Adrenal gland (tissue), 12 donors: ENCODE data around the gene TMIGD1. TPM values are rescaled to one million over a fixed set of nuclear protein-coding genes. Genes with fewer than 3 reads are reported as not detected.

Source experiments
- DNase-seq, 7 donors: peaks; one replicate each; pipeline ENCODE4 v3.0.0-alpha.2; 2019 to 2020
- H3K27ac ChIP-seq, 5 donors: fragments of 200-600 bp; sonication (generic) in 4 of 5; 1 replicate in 3 of 5; 2 replicates in 2 of 5; pipeline versions ENCODE4 v1.5.1 to v1.8.0; 2016 to 2020; ENCODE audit warnings: mild to moderate bottlenecking in 1 of 5
- H3K27me3 ChIP-seq: fragments of 200-600 bp; 2 replicates; pipeline ENCODE4 v1.8.0; 2021
- H3K36me3 ChIP-seq, 2 donors: fragments of 200-600 bp; replicated peaks in 1 of 2; 1 replicate in 1 of 2; 2 replicates in 1 of 2; pipeline versions ENCODE4 v1.5.1 to v1.8.0; 2018 to 2022
- H3K4me1 ChIP-seq, 2 donors: fragments of 200-600 bp; replicated peaks in 1 of 2; 1 replicate in 1 of 2; 2 replicates in 1 of 2; pipeline versions ENCODE4 v1.5.1 to v1.8.0; 2018 to 2021
- H3K4me3 ChIP-seq, 4 donors: fragments of 200-600 bp; sonication (generic) in 3 of 4; one replicate each; pipeline ENCODE4 v1.5.1; 2016 to 2018
- H3K9me3 ChIP-seq, 3 donors: fragments of 200-600 bp; sonication (generic) in 1 of 3; replicated peaks in 1 of 3; 1 replicate in 2 of 3; 2 replicates in 1 of 3; pipeline versions ENCODE4 v1.5.1 to v1.8.0; 2016 to 2021
- CTCF ChIP-seq, 6 experiments: fragments of 450-650 bp in 4 of 6; fragments of 200-600 bp in 2 of 6; sonication (generic) in 1 of 6; IDR thresholded peaks; 1 replicate in 5 of 6; 2 replicates in 1 of 6; pipeline versions ENCODE4 v1.5.1 to v1.8.0; 2016 to 2021; ENCODE audit warnings: antibody characterized with exemption in 6 of 6, mild to moderate bottlenecking in 2 of 6, moderate library complexity in 1 of 6
- POLR2A ChIP-seq, 2 donors: fragments of 450-650 bp; IDR thresholded peaks; one replicate each; pipeline ENCODE4 v1.6.1; 2017; ENCODE audit warnings: antibody characterized with exemption in 2 of 2, mild to moderate bottlenecking in 2 of 2, moderate library complexity in 1 of 2
- WGBS, 4 donors: extraction: QIAGEN DNeasy Blood & Tissue Kit in 2 of 4; methylation state at CpG; one replicate each; pipeline versions ENCODE4 v1.1.5 to v1.1.7; 2013 to 2017; 5-methylcytosine and 5-hydroxymethylcytosine counted together
- intact Hi-C, 2 donors: fragments of 100-400 bp; cut with DNase I; formaldehyde crosslinking; loops; one replicate each; pipeline versions ENCODE4 v1.14.1 to v1.15.0; 2022 to 2023
- polyA plus RNA-seq, 3 donors: library from polyadenylated mRNA; stranded (reverse); fragments of 200-250 nt in 2 of 3; fragments of 350-450 nt in 1 of 3; fragmentation: Illumina TruSeq in 1 of 3; extraction: RNeasy Lipid Tissue Mini Kit (QIAGEN cat#74804) in 1 of 3; gene quantifications; one replicate each; pipeline ENCODE4 v1.2.3, GENCODE V29; 2013 to 2014
- small RNA-seq, 2 donors: library from RNA; depleted of rRNA; stranded (forward); fragments of <200 nt; gene quantifications; one replicate each; pipeline ENCODE3, GENCODE V24; 2016
- total RNA-seq, 9 donors: library from RNA; depleted of rRNA in 4 of 9; stranded (reverse); fragments of >200 nt in 4 of 9; fragments of 120-200 nt in 1 of 9; fragmentation: NEBNext Ultra II Directional in 1 of 9; extraction: Animal tissue kit (Norgen Biotek cat#: 25700) in 1 of 9; gene quantifications; one replicate each; pipeline versions ENCODE4 v1.1.0 to v1.2.4, GENCODE V29; 2013 to 2023
- donor health status: healthy with polysubstance abuse.
- donor health status: Bipolar disorder and iron deficiency.
- donor health status: DM: yes; HTN: yes; CAD: no.
- donor health status: DM: no; HTN: no; CAD: no.
- donor health status: DM: no; HTN: no; CAD: no.
- donor health status: DM: yes; HTN: yes; CAD: no.

The TMIGD1 gene
- total and polyA plus RNA-seq, 12 donors, result not detected

GRCh38 chr17:30271102-30271501 is 62.8 kb downstream of the TMIGD1 start:
- H3K4me1 ChIP-seq, result peaks cover 5 to 20% of the 10 kb centered on the region in 2 donors
- TF ChIP-seq CTCF (IDR thresholded peaks at IDR 0.05) (no peak), POLR2A (IDR thresholded peaks at IDR 0.05) (no peak)
- WGBS, 4 donors, result 42 to 73% (median 49%) methylated on average over 6 of the region's 6 CpGs
- H3K9me3 ChIP-seq, result no peaks in the 10 kb centered on the region
- H3K27ac ChIP-seq, result peak overlapping the region in 2 of 5 donors; percentile 33 to 53
- DNase-seq, result peak; percentile 63 to 77 (median 74)
- no peak overlapping the region for H3K4me3 ChIP-seq
- peaks cover 0 to 48% of the 10 kb centered on the region in 2 donors for H3K36me3 ChIP-seq
- H3K27me3 ChIP-seq, result no peaks in the 10 kb centered on the region
- intact Hi-C loops, result no loop called here

DNA sequence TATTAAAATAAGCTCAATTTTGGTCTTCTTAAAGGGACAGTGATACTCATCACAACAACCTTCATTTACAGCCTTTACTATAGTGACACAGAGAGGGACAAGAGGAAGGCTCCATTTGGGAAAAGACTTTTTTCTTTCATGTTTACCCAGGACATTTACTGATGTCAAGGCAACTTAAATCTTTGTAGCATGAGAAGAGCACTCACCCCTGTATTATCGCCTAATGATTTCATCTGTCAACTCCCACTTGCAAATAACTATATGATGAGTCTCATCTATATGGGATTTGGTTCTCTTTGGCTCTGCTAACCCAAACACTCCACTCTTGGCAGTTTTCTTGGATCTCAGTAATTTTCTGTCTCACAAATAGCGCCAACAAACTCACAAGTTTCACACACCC is 66.2 kb downstream of the TMIGD1 start:
- Histone ChIP-seq H3K4me3 (no peak overlapping the region), H3K27me3 (no peaks in the 10 kb centered on the region), H3K4me1 (peaks cover 20 to 35% of the 10 kb centered on the region in 2 donors), H3K36me3 (peaks cover 0 to 35% of the 10 kb centered on the region in 2 donors), H3K9me3 (no peaks in the 10 kb centered on the region), H3K27ac (no peak overlapping the region)
- no peak for TF ChIP-seq CTCF (IDR thresholded peaks at IDR 0.05)
- TF ChIP-seq POLR2A (IDR thresholded peaks at IDR 0.05), result no peak
- no peak for DNase-seq
- intact Hi-C loops, result no loop called here
- 97 to 100% (median 98%) methylated on average over 2 of the region's 2 CpGs for WGBS, 4 donors

Small RNA genes lying within 50 kb of the gene (small RNA-seq; reads per million reads assigned to genes)
- gene RF00019 (0 reads per million in 2 donors), gene RNU6-1267P (0 reads per million in 2 donors), gene RNU6-990P (0 reads per million in 2 donors)

Other genes with a start within 250 kb of the TMIGD1 start
- 10 to 100 TPM in 8 of 9 donors, 1 to 10 TPM in 1; 8.9 to 60.6 (median 21.2) TPM for gene NSRP1, start 217.2 kb downstream of the TMIGD1 start, total RNA-seq
- 10 to 100 TPM; 19.2 to 63.6 (median 36.0) TPM for gene NSRP1, start 217.2 kb downstream of the TMIGD1 start, polyA plus RNA-seq
- under 1 TPM in 6 of 9 donors, not detected in 3; 0.03 to 0.67 (median 0.25) TPM for gene SLC6A4, start 98.4 kb downstream of the TMIGD1 start, total RNA-seq
- under 1 TPM; 0.05 to 0.13 (median 0.08) TPM for gene SLC6A4, start 98.4 kb downstream of the TMIGD1 start, polyA plus RNA-seq
- 10 to 100 TPM; 13.9 to 41.7 (median 20.0) TPM for gene BLMH, start 42.1 kb downstream of the TMIGD1 start, total RNA-seq
- 10 to 100 TPM; 12.1 to 18.1 (median 13.4) TPM for gene BLMH, start 42.1 kb downstream of the TMIGD1 start, polyA plus RNA-seq
- gene CPD, start 44.9 kb upstream of the TMIGD1 start, total RNA-seq, result 10 to 100 TPM; 27.2 to 52.8 (median 35.1) TPM
- gene CPD, start 44.9 kb upstream of the TMIGD1 start, polyA plus RNA-seq, result 10 to 100 TPM in 1 of 3 donors, 1 to 10 TPM in 2; 4.2 to 22.2 (median 5.1) TPM
- 10 to 100 TPM; 29.6 to 96.0 (median 50.2) TPM for gene GOSR1, start 143.4 kb upstream of the TMIGD1 start, total RNA-seq
- 10 to 100 TPM; 15.4 to 71.1 (median 21.3) TPM for gene GOSR1, start 143.4 kb upstream of the TMIGD1 start, polyA plus RNA-seq